Measurements from ENCODE around the gene PRDX2.

PRDX2 gene

GRCh38 chr19:12782424-12783290, 18.9 kb downstream of the PRDX2 start:
- ATAC-seq = peak; percentile 44
- TF ChIP-seq ZNF8 (CRISPR knock-in tag; IDR thresholded peaks at IDR 0.05) (no peak), ZC3H10 (CRISPR knock-in tag; IDR thresholded peaks at IDR 0.05) (peak; percentile 75; the same call in 1 of the 2 replicates), CREB5 (CRISPR knock-in tag; IDR thresholded peaks at IDR 0.05; ENCODE audit: low read depth) (no peak), TSHZ2 (CRISPR knock-in tag; IDR thresholded peaks at IDR 0.05) (peak; percentile 94), ZFP3 (CRISPR knock-in tag; IDR thresholded peaks at IDR 0.05) (peak; percentile 50; the same call in 1 of the 2 replicates), PATZ1 (CRISPR knock-in tag; IDR thresholded peaks at IDR 0.05; ENCODE audit: borderline replicate concordance) (peak; percentile 98), SNAI2 (CRISPR knock-in tag; IDR thresholded peaks at IDR 0.05) (peak; percentile 48; the same call in 1 of the 2 replicates)

GRCh38 chr19:12782174-12782423, 19.5 kb downstream of the PRDX2 start:
- ATAC-seq = no peak
- no peak for TF ChIP-seq ZNF8 (CRISPR knock-in tag; IDR thresholded peaks at IDR 0.05)
- no peak for TF ChIP-seq CSRNP3 (CRISPR knock-in tag; IDR thresholded peaks at IDR 0.05)
- no peak for TF ChIP-seq OSR1 (CRISPR knock-in tag; IDR thresholded peaks at IDR 0.05)
- TF ChIP-seq PPARA (CRISPR knock-in tag; IDR thresholded peaks at IDR 0.05; ENCODE audit: borderline replicate concordance) = no peak
- no peak for TF ChIP-seq BACH2 (CRISPR knock-in tag; IDR thresholded peaks at IDR 0.05; ENCODE audit: borderline replicate concordance)
- no peak for TF ChIP-seq TSHZ2 (CRISPR knock-in tag; IDR thresholded peaks at IDR 0.05)
- no peak for TF ChIP-seq TOX (CRISPR knock-in tag; IDR thresholded peaks at IDR 0.05; ENCODE audit: borderline replicate concordance)
- no peak for TF ChIP-seq SNAI2 (CRISPR knock-in tag; IDR thresholded peaks at IDR 0.05)
- TF ChIP-seq CREB5 (CRISPR knock-in tag; IDR thresholded peaks at IDR 0.05; ENCODE audit: low read depth) = no peak
- TF ChIP-seq POU6F1 (CRISPR knock-in tag; IDR thresholded peaks at IDR 0.05; ENCODE audit: borderline replicate concordance, low read depth) = no peak
- no peak for TF ChIP-seq ISL1 (CRISPR knock-in tag; IDR thresholded peaks at IDR 0.05)

Measured in SK-N-SH treated with all-trans-retinoic acid at 6 μM for 48 hours (cell line).